ENCODE data around the gene CSAD. TPM values are rescaled to one million over a fixed set of nuclear protein-coding genes. Genes with fewer than 3 reads are reported as not detected.

CSAD gene
- total and polyA plus RNA-seq, 8 donors = 33.1 to 109 (median 93.3) TPM

GRCh38 chr12:53196486-53196885, 15.8 kb upstream of the CSAD start:
- H3K36me3 ChIP-seq = peaks cover 0 to 12% of the 10 kb centered on the region in 2 donors
- ATAC-seq (no peak), DNase-seq (peak in 1 of 4 donors; percentile 65)
- no peaks in the 10 kb centered on the region for H3K9me3 ChIP-seq
- peaks cover 8 to 19% of the 10 kb centered on the region in 2 donors for H3K4me1 ChIP-seq
- no peak overlapping the region for H3K4me3 ChIP-seq
- peaks cover 0 to 10% of the 10 kb centered on the region in 2 donors for H3K27me3 ChIP-seq
- no peak overlapping the region for H3K27ac ChIP-seq
- intact Hi-C loops (cut with DNase I) = no loop called here
- TF ChIP-seq CTCF (IDR thresholded peaks at IDR 0.05) = no peak

- Histone ChIP-seq H3K27ac (no peak overlapping the region), H3K4me1 (peaks cover 8 to 17% of the 10 kb centered on the region in 2 donors), H3K36me3 (peaks cover 0 to 19% of the 10 kb centered on the region in 2 donors), H3K4me3 (no peak overlapping the region), H3K9me3 (no peaks in the 10 kb centered on the region), H3K27me3 (peaks cover 0 to 10% of the 10 kb centered on the region in 2 donors)
- DNase-seq (peak in 2 of 4 donors; percentile 39 to 54), ATAC-seq (peak; percentile 60)
- TF ChIP-seq CTCF (IDR thresholded peaks at IDR 0.05) = no peak
- intact Hi-C loops (cut with DNase I) = no loop called here
These were observed 15.0 kb upstream of the CSAD start for GRCh38 chr12:53195516-53196420.

- no peak overlapping the region for H3K4me3 ChIP-seq
- no peak overlapping the region for H3K27ac ChIP-seq
- ATAC-seq (no peak), DNase-seq (no peak)
- TF ChIP-seq CTCF (IDR thresholded peaks at IDR 0.05) = no peak
- intact Hi-C loops (cut with DNase I) = no loop called here
- no peaks in the 10 kb centered on the region for H3K9me3 ChIP-seq
- H3K36me3 ChIP-seq = peaks cover 0 to 27% of the 10 kb centered on the region in 2 donors
- H3K4me1 ChIP-seq = peaks cover 8 to 14% of the 10 kb centered on the region in 2 donors
- peaks cover 0 to 10% of the 10 kb centered on the region in 2 donors for H3K27me3 ChIP-seq
These were observed 14.2 kb upstream of the CSAD start for GRCh38 chr12:53194973-53195372.

- intact Hi-C loops (cut with DNase I) = no loop called here
These were observed 13.4 kb upstream of the CSAD start for GRCh38 chr12:53193985-53194716.

More at GRCh38 chr12:53193985-53194716, 13.4 kb upstream of the CSAD start:
- Histone ChIP-seq H3K36me3 (peaks cover 0 to 30% of the 10 kb centered on the region in 2 donors), H3K27me3 (peaks cover 0 to 10% of the 10 kb centered on the region in 2 donors), H3K4me1 (peaks cover 8 to 15% of the 10 kb centered on the region in 2 donors), H3K27ac (no peak overlapping the region), H3K9me3 (no peaks in the 10 kb centered on the region), H3K4me3 (no peak overlapping the region)
- DNase-seq = no peak
- TF ChIP-seq CTCF (IDR thresholded peaks at IDR 0.05) = no peak
- ATAC-seq = no peak
